GM12878 (cell line): Measurements from ENCODE around the gene ITSN2. TPM values are rescaled to one million over a fixed set of nuclear protein-coding genes. Genes with fewer than 3 reads are reported as not detected.

ENCODE experiments used
- BCL11A ChIP-seq: IDR thresholded peaks from 2 replicates; pipeline ENCODE4 v1.6.1; 2011; ENCODE audit warnings: low read depth, low read length
- CBFB ChIP-seq: IDR thresholded peaks from 2 replicates; pipeline ENCODE4 v1.6.1; 2016; ENCODE audit warnings: antibody characterized with exemption, low read depth
- CBX5 ChIP-seq: sonication (generic); IDR thresholded peaks from 2 replicates; pipeline ENCODE4 v1.6.1; 2016; ENCODE audit warnings: low read depth, moderate library complexity, mild to moderate bottlenecking, inconsistent platforms
- CEBPB ChIP-seq, 2 experiments: fragments of 150-350 bp in 1 of 2; IDR thresholded peaks; 2 replicates each; pipeline ENCODE4 v1.6.1; 2012 to 2014; ENCODE audit warnings: low read depth in 2 of 2, low read length in 2 of 2, borderline replicate concordance in 1 of 2, inconsistent platforms in 1 of 2
- CREM ChIP-seq: IDR thresholded peaks from 2 replicates; pipeline ENCODE4 v1.6.1; 2014; ENCODE audit warnings: antibody characterized with exemption, low read depth
- EGR1 ChIP-seq, 2 experiments: IDR thresholded peaks; 1 replicate in 1 of 2; 2 replicates in 1 of 2; pipeline ENCODE4 v1.6.1; 2011 to 2012; ENCODE audit warnings: low read depth in 2 of 2, low read length in 2 of 2, borderline replicate concordance in 1 of 2, mild to moderate bottlenecking in 1 of 2, moderate library complexity in 1 of 2
- EP300 ChIP-seq, 2 experiments: fragments of 150-350 bp in 1 of 2; IDR thresholded peaks; 2 replicates each; pipeline ENCODE4 v1.6.1; 2011 to 2012; ENCODE audit warnings: low read depth in 2 of 2, low read length in 2 of 2, borderline replicate concordance in 1 of 2, improper control_type of control experiment in 1 of 2, inconsistent platforms in 1 of 2; ENCODE audit not compliant: control insufficient read depth in 1 of 2
- FOXM1 ChIP-seq: IDR thresholded peaks from 2 replicates; pipeline ENCODE4 v1.6.1; 2012; ENCODE audit warnings: low read depth, mild to moderate bottlenecking, inconsistent platforms, low read length, moderate library complexity
- IRF4 ChIP-seq: IDR thresholded peaks from 2 replicates; pipeline ENCODE4 v1.6.1; 2011; ENCODE audit warnings: low read depth, low read length
- JUNB ChIP-seq: IDR thresholded peaks from 2 replicates; pipeline ENCODE4 v1.6.1; 2016; ENCODE audit warnings: antibody characterized with exemption, mild to moderate bottlenecking
- MEF2B ChIP-seq: fragments of 450-650 bp; IDR thresholded peaks from 2 replicates; pipeline ENCODE4 v1.6.1; 2018; ENCODE audit warnings: mild to moderate bottlenecking, moderate library complexity; ENCODE audit not compliant: partially characterized antibody, poor library complexity, severe bottlenecking
- MTA2 ChIP-seq: fragments of 450-650 bp; IDR thresholded peaks from 2 replicates; pipeline ENCODE4 v1.6.1; 2016; ENCODE audit warnings: low read depth, mild to moderate bottlenecking, moderate library complexity
- RAD21 ChIP-seq: IDR thresholded peaks from 2 replicates; pipeline ENCODE4 v1.6.1; 2011; ENCODE audit warnings: mild to moderate bottlenecking, low read depth, low read length, moderate library complexity; ENCODE audit not compliant: insufficient read depth
- SIN3A ChIP-seq: IDR thresholded peaks from 2 replicates; pipeline ENCODE4 v1.6.1; 2012; ENCODE audit warnings: low read depth, low read length, improper control_type of control experiment
- ZNF217 ChIP-seq: fragments of 450-650 bp; IDR thresholded peaks from 2 replicates; pipeline ENCODE4 v1.6.1; 2017; ENCODE audit warnings: antibody characterized with exemption, mild to moderate bottlenecking
- polyA plus RNA-seq, 11 experiments: library from polyadenylated mRNA; depleted of rRNA in 4 of 11; unstranded in 6 of 11; stranded (reverse) in 5 of 11; fragments of >200 nt; fragmentation: Nextera tagmentation in 4 of 11; fragmentation: Illumina TruSeq in 1 of 11; extraction: Ambion mirVana in 4 of 11; extraction: Trizol in 1 of 11; gene quantifications; 1 replicate in 1 of 11; 2 replicates in 10 of 11; pipeline versions ENCODE4 v1.2.1 to v1.2.3, GENCODE V29; 2011 to 2016; ENCODE audit warnings: inconsistent platforms in 2 of 11, missing spikeins in 2 of 11, low read depth in 1 of 11
- total RNA-seq, 4 experiments: library from RNA; depleted of rRNA in 3 of 4; stranded (reverse); fragments of >200 nt in 3 of 4; fragmentation: Illumina TruSeq in 1 of 4; extraction: Trizol in 1 of 4; gene quantifications; 2 replicates each; pipeline versions ENCODE4 v1.2.1 to v1.2.3, GENCODE V29; 2013 to 2021
- TF ChIP-seq, protein P1 (sequence below): fragments of 450-650 bp; IDR thresholded peaks from 2 replicates; pipeline ENCODE4 v1.6.1; 2018; ENCODE audit warnings: mild to moderate bottlenecking, low read depth, moderate library complexity; ENCODE audit not compliant: partially characterized antibody
- TF ChIP-seq, protein P2 (sequence below): fragments of 450-650 bp; IDR thresholded peaks from 2 replicates; pipeline ENCODE4 v1.6.1; 2016; ENCODE audit warnings: mild to moderate bottlenecking, moderate library complexity, borderline replicate concordance
- TF ChIP-seq, protein P3 (sequence below): fragments of 450-650 bp; IDR thresholded peaks from 2 replicates; pipeline ENCODE4 v1.6.1; 2017; ENCODE audit warnings: borderline replicate concordance
- TF ChIP-seq, protein P4 (sequence below): IDR thresholded peaks from 2 replicates; pipeline ENCODE4 v1.6.1; 2012; ENCODE audit warnings: low read length, inconsistent platforms

Gene ITSN2
- total and polyA plus RNA-seq, 10 of the 15 experiments (the other 5 are each of a cell fraction or from before 2014, with no cell fraction given), result 20.5 to 80.0 (median 54.7) TPM

DNA sequence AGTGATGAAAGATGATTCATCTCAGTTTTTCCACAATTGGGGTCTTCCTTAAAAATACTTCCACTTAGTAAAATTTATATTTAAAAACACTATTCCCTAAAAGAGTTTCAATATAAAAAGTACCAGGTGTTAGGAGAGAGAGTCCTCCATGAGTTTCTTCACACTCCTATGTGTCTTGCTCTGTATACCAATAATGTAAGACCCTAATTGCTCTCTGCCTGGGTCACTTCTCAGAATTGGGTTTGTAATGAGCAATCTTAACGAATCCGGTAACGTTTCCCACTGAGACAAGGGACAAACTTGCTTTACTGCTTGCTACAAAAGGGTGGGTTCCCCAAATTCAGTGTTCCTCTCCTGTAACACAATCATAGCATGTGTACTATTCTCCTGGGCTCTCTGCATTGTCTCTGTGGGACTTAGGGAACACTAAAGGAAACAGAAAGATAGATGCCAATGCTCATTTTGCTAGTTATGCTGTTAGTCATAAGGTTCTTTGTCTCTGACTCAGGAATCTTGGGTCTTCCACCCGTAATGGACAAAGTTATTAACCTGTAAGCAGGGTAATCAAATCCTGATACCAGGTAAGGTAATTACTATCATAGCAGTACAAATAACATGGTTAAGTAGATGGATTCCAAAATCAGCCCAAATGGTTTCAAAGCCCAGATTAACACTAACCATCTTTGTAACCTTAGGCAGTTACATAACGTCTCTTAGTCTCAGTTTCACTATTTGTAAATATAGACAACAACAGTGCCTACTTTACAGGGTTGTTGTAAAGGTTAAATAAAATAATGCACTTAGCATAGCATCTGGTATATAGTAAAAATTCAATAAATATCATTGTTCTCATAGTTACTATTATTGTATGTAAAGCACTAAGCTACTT, 46.3 kb downstream of the ITSN2 start (continued):
- TF ChIP-seq BCL11A, result peak; percentile 19; the same call in 1 of the 2 replicates
- TF ChIP-seq ZNF217, result peak; percentile 52; the same call in 1 of the 2 replicates
- 0 out of 2 replicates have a peak, but pooled peaks have one; percentile 39 for TF ChIP-seq FOXM1
- TF ChIP-seq RAD21, result no peak
- peak; percentile 41; the same call in 1 of the 2 replicates for TF ChIP-seq CREM
- TF ChIP-seq, protein P1, sequence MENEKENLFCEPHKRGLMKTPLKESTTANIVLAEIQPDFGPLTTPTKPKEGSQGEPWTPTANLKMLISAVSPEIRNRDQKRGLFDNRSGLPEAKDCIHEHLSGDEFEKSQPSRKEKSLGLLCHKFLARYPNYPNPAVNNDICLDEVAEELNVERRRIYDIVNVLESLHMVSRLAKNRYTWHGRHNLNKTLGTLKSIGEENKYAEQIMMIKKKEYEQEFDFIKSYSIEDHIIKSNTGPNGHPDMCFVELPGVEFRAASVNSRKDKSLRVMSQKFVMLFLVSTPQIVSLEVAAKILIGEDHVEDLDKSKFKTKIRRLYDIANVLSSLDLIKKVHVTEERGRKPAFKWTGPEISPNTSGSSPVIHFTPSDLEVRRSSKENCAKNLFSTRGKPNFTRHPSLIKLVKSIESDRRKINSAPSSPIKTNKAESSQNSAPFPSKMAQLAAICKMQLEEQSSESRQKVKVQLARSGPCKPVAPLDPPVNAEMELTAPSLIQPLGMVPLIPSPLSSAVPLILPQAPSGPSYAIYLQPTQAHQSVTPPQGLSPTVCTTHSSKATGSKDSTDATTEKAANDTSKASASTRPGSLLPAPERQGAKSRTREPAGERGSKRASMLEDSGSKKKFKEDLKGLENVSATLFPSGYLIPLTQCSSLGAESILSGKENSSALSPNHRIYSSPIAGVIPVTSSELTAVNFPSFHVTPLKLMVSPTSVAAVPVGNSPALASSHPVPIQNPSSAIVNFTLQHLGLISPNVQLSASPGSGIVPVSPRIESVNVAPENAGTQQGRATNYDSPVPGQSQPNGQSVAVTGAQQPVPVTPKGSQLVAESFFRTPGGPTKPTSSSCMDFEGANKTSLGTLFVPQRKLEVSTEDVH, result no peak
- TF ChIP-seq, protein P2, sequence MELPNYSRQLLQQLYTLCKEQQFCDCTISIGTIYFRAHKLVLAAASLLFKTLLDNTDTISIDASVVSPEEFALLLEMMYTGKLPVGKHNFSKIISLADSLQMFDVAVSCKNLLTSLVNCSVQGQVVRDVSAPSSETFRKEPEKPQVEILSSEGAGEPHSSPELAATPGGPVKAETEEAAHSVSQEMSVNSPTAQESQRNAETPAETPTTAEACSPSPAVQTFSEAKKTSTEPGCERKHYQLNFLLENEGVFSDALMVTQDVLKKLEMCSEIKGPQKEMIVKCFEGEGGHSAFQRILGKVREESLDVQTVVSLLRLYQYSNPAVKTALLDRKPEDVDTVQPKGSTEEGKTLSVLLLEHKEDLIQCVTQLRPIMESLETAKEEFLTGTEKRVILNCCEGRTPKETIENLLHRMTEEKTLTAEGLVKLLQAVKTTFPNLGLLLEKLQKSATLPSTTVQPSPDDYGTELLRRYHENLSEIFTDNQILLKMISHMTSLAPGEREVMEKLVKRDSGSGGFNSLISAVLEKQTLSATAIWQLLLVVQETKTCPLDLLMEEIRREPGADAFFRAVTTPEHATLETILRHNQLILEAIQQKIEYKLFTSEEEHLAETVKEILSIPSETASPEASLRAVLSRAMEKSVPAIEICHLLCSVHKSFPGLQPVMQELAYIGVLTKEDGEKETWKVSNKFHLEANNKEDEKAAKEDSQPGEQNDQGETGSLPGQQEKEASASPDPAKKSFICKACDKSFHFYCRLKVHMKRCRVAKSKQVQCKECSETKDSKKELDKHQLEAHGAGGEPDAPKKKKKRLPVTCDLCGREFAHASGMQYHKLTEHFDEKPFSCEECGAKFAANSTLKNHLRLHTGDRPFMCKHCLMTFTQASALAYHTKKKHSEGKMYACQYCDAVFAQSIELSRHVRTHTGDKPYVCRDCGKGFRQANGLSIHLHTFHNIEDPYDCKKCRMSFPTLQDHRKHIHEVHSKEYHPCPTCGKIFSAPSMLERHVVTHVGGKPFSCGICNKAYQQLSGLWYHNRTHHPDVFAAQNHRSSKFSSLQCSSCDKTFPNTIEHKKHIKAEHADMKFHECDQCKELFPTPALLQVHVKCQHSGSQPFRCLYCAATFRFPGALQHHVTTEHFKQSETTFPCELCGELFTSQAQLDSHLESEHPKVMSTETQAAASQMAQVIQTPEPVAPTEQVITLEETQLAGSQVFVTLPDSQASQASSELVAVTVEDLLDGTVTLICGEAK, result no peak
- TF ChIP-seq EGR1 (IDR thresholded peaks at IDR 0.05; ENCODE audit: borderline replicate concordance in 1 of 2, low read depth in 2 of 2, low read length in 2 of 2), result no peak
- TF ChIP-seq CBFB, result no peak
- no peak for TF ChIP-seq SIN3A
- peak; percentile 85 for TF ChIP-seq JUNB
- 0 out of 2 replicates have a peak, but pooled peaks have one; percentile 58 for TF ChIP-seq CBX5
- TF ChIP-seq MEF2B, result peak; percentile 68
- peak; percentile 81; the same call in 1 of the 2 replicates for TF ChIP-seq IRF4
- no peak; a peak in 1 of 4 replicates for TF ChIP-seq CEBPB (IDR thresholded peaks at IDR 0.05; ENCODE audit: borderline replicate concordance in 1 of 2, low read depth in 2 of 2, low read length in 2 of 2)
- TF ChIP-seq, protein P3, sequence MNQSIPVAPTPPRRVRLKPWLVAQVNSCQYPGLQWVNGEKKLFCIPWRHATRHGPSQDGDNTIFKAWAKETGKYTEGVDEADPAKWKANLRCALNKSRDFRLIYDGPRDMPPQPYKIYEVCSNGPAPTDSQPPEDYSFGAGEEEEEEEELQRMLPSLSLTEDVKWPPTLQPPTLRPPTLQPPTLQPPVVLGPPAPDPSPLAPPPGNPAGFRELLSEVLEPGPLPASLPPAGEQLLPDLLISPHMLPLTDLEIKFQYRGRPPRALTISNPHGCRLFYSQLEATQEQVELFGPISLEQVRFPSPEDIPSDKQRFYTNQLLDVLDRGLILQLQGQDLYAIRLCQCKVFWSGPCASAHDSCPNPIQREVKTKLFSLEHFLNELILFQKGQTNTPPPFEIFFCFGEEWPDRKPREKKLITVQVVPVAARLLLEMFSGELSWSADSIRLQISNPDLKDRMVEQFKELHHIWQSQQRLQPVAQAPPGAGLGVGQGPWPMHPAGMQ, result no peak
- 0 out of 4 replicates have a peak, but pooled peaks of 1 of the 2 experiments have one; percentile 29 for TF ChIP-seq EP300 (IDR thresholded peaks at IDR 0.05; ENCODE audit: borderline replicate concordance in 1 of 2, control insufficient read depth in 1 of 2, low read depth in 2 of 2, low read length in 2 of 2)
- peak; percentile 42 for TF ChIP-seq MTA2
- TF ChIP-seq, protein P4, sequence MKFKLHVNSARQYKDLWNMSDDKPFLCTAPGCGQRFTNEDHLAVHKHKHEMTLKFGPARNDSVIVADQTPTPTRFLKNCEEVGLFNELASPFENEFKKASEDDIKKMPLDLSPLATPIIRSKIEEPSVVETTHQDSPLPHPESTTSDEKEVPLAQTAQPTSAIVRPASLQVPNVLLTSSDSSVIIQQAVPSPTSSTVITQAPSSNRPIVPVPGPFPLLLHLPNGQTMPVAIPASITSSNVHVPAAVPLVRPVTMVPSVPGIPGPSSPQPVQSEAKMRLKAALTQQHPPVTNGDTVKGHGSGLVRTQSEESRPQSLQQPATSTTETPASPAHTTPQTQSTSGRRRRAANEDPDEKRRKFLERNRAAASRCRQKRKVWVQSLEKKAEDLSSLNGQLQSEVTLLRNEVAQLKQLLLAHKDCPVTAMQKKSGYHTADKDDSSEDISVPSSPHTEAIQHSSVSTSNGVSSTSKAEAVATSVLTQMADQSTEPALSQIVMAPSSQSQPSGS, result peak; percentile 64; the same call in 1 of the 2 replicates
